ENCODE measurements around the gene MED12L.
"Not testable (repeated sequence)": the region's sequence is repeated elsewhere in the genome, so short reads cannot be mapped to it uniquely, and the experiment has no call there.

The MED12L gene

DNA sequence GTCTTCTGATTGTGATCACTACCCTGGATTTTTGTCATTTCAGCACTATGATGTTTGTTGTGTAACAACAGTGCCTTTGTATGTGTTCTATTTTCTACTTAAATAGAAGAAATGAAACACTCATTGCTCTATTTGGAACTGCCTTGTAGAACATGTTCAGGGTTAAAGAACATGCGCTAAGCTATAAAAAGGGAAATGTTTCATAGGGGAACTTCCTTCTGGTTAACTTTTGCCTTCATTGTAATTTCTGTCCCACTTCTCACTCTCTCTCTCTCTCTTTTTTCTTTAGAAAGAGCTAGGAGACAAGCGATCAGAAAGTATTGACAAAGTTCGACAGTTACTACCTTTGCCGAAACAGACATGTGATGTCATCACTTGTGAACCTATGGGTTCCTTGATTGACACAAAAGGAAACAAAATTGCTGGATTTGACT, 299.3 kb downstream of the MED12L start, which contains the start of gene P2RY12:
TSS of gene P2RY12 (minus strand) at position 13 of the 434 bp plus-strand sequence. CDS start 45,908 bp downstream, outside the sequence.
- DNase-seq: no peak

DNA sequence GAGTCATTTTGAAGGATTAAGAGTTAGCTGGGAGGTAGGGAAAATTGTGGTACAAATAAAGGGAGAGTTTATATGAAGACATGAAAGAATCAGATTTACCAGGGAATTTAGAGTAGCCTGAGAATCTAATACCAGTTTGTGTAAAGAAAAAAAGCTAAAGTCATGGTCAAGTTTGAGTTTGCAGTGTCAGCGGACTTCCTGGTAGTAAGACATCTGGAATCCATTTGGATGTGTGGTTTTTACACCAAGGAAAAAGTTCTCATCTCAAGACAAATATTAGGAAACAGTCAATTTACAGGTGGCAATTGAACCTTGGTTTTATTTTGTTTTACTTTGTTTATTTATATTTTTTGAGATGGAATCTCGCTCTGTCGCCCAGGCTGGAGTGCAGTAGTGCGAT, 300.6 kb downstream of the MED12L start:
- DNase-seq: no peak

DNA sequence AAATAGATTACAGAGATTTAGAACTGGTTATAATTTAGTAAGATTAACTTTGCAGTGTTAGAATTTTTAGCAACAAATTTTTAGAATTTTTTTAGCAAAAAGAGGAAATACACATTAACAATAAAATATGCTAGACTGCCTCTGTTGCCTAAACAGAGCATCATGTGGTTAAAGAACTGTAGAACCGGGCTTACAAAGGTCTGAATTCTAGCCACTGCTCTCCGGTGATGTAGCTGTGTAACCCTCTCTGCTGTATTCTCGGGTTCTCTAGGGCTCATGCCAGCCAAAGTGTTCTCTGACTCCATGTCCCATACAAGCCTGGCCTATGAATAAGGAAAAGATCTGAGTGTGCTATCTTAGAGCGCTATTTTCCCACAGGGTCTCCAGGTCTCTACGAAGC, 302.0 kb downstream of the MED12L start:
- DNase-seq: no peak

DNA sequence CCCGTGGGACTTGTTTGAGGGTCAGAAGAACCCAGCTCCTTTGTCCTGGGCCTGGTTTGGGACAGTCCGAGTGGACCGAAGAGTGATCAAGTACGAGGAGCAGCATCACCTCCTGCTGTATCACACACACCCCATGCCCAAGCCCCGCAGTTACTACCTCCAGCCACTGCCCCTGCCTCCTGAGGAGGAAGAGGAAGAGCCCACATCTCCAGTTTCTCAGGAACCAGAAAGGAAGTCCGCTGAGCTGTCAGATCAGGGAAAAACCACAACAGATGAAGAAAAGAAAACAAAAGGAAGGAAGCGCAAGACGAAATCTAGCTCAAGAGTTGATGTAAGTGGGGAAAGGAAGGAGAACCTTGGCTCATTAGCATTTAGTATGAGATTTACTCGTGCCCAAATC, 302.4 kb downstream of the MED12L start:
- DNase-seq: no peak

DNA sequence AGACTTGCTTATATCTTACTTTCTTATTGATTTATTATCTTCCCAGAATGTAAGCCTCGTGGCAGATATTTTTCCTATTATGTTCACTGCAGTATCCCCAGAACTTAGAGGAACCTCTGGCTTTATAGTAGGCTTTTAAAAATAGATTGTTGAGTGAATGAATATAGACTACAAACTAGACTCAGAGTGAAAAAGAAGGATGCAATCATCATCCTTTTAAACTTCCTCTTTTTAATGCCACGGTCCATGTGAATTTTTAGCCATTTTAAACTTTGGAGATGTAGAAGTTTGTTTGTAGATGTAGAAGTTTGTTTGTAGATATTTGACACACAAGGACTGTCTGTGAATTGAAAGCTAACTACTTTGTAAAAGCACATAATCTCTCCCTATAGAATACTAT, 306.3 kb downstream of the MED12L start:
- DNase-seq: no peak

DNA sequence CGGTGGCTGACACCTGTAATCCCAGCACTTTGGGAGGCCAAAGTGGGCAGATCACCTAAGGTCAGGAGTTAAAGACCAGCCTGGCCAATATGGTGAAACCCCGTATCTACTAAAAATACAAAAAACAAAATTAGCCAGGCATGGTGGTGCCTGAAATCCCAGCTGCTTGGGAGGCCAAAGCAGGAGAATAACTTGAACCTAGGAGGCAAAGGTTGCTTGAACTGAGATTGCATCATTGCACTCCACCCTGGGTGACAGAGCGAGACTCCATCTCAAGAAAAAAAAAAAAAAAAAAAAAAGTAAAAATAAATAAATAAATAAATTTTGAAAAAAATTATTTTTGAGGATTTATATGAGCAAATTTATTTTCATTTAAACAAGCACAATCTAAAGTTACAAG, 306.7 kb downstream of the MED12L start:
- not testable (repeated sequence) for DNase-seq

DNA sequence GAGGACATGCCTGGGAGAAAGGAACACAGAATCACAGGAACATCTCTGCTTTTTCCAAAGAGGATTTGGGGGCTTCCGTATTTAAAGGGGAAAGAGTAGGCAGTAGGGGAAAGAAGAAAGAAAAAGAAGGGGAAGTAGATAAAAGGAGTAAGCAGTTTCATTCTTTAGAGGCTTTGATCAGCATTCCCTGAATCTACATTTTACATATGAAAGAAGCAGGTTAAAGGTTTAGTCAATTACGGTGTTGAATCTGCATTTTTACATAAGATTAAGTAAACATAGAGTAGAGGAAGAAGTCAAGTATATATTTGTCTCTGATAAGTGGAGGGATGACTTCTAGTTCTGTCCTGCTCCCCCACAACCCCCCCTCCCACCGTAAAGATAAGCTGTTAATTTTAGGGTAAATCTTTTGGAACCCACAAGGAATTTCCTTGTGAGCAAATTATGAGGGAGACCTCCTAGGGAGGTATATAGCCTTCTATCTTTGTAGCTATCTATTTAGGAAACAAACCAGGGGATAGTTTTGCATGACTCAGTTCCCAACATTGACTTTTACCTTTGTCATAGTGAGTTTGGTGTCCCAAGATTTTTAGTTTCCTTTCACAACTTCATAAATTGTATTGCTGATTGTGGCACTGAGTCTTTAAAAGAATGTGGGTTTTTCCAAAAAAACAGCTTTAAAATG, 307.8 kb downstream of the MED12L start:
- DNase-seq: no peak

DNA sequence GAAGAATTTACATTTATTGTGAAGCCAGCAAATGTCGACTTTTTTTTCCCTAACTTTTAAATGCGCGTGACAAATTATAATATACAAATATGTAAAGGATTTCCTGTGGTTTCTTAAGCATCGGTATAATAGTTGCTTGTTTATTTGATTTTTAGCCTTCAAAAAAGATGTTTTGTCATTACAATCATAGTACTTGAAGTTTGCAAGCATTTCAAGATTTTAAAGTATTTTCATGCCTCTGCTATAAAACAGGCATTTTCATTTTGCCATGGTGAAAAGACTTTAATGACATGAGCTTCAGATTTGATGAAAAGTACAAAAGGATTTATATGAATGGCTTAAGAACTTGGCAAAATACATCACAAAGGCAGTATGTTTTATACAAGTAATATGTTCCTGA, 308.5 kb downstream of the MED12L start:
- DNase-seq: no peak

DNA sequence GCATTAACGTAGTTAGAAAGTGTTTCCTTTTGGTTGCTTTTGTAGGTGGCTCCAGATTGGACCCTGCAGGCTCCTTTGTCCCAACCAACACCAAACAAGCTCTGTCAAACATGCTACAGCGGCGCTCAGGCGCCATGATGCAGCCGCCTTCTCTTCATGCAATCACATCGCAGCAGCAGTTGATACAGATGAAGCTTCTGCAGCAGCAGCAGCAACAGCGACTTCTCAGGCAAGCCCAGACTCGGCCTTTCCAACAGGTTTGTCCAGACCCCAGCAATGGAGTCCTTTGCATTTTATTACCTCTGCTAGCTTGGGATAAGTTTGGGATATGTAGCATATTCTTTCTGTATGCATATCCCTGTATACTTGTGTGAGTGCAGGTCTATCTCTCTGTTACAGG, 309.1 kb downstream of the MED12L start:
- no peak for DNase-seq

DNA sequence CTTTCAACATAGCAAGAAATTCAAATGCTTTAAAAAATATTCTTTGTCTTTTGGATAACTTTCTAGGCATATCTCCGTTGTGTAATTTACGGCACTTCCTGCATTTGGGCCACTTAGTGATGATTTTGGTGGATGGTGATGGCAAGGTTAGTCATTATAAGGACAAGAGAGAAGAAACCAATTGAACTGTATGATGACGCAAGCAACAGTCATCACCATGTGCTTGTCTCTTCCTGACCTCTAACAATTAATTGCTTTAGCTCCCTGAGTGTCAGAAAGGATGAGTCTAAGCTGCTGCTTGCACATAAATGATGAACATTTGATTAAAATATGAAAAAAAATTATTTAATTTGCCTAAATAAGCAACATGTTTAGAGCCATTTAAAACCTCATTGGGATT, 310.3 kb downstream of the MED12L start:
- DNase-seq: no peak

DNA sequence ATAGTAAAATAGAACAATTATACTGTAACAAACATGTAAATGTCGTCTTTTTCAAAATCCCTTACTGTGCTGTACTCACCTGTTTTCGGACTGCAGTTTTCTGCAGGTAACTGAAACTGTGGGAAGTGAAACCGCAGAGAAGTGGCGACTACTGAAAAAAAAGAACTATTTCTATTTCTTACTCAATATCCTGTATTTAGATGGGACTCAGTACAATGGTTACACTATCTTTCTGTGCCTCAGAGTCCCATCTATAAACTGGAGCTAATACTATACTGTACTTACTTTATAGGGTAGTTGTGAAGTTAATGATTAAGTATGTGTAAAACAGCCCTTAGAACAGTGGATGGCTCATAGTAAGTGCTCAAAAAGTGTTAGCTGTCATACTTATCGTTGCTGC, 313.4 kb downstream of the MED12L start:
- no peak for DNase-seq

DNA sequence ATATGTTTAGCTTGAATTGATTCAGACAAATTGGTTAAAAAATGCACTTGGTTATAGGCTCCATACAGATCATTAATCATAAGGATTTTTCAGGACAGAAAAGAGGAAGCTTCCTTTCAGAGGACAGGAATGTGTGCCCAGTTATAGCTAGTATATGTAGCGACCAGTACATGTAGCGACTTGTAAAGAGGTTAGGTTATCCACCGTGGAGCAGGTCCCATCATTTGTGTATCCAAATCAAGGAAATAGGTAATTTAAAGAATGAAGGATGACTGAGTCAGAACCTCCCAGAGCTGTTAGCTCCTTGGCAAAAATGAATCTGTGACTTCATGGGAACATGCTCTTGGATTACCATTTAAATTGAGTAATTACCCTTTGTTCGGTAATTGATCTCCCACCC, 314.9 kb downstream of the MED12L start:
- no peak for DNase-seq

DNA sequence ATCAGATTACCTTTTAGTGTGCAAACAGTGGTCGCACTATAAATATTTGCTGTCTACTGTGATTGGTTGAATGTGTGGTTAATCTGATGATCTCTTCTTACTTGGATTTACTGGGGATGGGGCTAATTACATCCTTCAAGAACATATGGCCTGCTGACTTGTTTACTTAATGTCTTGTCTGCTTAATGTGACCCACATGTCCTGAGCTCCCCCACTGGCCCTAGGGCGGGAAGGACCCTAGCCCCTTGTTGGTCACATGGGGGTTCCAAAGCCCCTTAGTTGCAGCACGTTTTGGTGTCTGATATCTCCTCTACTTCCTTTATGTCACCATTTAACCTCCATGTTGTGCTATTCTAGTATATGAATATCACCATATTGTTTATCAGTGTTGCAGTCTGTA, 316.9 kb downstream of the MED12L start:
- no peak for DNase-seq

DNA sequence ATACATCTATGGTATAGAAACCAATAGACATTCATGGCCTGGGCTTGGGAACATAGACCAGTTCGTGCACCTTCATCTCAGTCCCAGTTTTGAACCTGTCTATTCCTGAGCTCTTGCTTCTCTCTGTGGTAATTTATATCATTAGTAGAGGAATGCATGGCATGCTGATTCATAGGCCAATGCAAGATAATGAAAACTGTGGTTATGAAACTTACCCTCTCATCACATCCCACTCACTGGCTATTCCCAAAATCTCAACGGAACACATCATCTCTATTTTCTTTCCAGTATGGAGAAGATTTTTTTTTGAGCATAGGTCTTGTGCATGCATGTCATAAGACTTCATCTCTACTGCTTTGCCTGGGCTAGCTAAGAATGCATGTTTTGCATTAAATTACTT, 317.8 kb downstream of the MED12L start:
- no peak for DNase-seq

DNA sequence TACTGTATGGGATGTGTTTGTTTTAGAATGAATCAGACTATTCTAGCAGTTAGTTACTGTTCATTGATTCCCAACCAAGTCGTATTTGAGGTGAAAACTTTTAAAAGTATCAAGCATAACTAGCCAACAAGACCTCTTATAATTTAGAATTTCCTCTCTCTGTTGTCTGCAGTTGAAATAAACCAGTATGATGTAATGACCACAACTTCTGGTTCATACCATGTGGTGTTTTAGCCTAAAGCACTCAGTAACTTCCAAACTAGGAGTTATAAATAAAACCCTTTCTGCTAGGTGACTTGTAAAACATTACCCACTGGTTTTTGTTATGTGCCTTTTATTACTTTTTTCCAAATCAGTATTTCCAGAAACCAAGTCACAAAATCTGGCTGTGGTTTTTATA, 318.9 kb downstream of the MED12L start:
- DNase-seq: no peak

DNA sequence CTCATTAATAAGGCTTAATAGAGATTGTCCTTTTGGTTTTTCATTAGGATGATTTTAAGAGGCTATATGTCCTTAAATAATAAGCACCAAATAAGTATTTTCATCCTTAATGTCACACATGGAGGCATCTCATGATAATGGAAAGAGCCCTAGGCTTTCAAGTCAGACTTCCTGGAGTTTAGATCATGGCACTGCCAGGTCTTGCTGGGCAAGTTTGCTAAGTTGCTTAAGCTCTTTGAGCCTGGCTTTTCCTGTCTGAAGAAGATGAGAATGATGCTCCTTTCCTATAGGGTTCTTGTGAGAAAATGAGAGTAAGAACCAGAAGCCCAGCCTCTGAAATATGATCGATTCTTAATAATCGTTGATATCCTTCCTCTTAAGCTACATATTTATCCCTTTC, 322.5 kb downstream of the MED12L start:
- DNase-seq: no peak

DNA sequence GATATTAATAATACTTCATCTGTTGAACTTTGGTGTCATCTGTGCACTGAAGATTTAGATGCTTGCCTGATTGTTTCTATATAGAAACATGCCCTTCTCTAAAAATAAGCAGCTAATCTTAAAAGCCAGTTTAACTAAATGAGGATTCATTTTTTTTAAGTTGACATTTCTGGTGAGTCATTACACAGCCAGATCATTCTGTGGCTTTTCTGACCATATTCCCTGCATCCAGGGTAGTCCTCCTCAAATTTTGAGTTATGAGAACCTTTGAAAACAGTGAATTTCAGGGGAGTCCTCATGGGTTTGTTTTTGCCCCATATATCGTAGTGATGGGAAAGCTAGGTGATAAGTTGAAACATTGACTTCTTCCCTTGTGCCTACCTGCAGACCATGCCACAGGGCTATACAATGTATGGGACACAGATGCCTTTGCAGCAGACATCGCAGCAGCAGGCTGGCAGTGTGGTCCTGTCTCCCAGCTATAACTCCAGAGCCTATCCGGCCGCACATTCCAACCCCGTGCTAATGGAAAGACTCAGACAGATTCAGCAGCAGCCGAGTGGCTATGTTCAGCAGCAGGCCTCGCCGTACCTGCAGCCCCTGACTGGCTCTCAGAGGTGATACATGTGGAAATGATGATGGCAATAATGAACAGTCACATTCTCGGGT, 325.6 kb downstream of the MED12L start:
- DNase-seq: no peak

DNA sequence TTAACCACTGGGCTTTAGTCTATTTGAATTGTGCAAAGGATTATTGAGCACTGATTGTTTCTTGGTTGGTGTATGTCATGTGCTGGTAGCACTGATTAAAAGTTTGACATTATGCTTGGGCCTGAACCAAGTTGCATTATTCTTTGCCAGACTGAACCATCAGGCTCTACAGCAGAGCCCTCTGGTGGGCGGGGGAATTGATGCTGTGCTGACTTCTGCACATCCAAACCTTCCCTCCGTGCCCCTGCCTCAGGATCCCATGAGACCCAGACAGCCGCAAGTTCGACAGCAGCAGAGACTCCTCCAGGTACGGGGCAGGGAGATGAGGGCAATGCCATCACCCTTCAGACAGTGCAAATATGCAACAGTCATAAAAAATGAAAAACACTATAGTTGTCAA, 327.5 kb downstream of the MED12L start:
- DNase-seq: no peak

DNA sequence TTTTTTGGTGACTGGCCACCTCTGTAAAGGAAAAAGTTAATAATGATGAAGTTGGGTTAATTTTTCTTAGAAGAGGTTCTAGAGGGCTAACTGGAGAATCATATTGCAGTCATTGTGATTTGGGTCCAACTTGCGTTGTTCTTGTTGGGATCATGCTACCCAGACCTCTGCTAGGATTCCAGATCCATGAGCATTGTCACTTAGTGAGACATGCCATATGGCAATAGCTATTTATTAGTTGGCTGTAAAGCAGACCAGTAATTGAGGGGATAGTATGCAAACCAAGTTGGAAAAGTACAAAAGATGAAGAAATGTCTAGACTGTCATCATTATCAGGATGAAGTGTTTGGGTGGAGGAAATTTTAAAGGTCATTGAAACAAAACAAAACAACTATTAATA, 329.8 kb downstream of the MED12L start:
- DNase-seq: no peak

DNA sequence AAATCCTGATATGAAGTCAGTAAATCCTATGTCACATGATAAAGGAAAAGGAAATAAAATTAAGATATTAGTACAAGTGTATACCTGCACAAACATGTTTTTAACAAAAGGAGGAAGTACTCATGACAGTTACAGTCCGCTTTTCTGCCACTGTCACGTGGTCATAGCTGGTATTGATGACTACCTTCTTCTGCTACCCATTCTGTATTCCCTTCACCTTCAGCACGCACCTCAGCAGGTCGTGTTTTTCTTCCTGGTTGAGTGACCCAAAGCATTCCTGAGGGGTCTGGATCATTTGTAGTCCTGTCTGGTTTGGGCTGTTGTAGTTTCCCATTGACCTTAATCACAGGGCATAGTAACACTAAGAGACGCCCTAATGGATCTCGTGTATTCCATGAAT, 334.3 kb downstream of the MED12L start:
- DNase-seq: no peak

DNA sequence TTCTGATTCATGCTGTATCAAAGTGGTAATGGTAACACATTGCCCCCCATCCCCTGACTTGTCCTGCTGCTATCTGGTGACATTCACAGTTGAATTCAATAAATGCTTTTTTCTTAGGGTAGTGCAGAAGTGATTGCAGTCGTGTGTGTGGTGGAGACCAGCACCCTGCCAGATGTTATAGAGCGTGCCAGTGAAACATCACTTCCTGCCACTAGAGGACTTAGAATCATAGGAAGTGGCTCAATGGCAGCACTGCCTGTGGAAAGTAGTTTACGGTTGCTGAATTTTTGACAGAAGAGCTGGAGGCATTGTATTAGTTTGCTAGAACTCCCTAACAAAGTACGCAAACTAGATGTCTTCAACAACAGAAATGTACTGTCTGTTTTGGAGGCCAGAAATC, 336.5 kb downstream of the MED12L start:
- no peak for DNase-seq

DNA sequence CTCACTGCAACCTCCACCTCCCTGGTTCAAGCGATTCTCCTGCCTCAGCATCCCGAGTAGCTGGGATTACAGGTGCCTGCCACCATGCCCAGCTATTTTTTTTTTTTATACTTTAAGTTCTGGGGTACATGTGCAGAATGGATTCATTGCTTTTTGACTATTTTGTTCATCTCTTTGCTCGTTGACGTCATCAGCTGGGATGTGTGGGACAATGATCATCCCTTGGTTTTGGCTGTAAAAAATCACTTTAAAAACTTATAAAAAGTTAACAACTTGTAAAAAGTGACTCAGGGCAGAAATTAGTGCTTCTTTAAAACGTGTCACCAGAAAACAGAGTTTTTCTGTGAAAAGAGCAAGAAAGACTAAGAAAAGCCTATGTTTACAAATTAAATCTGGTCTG, 337.6 kb downstream of the MED12L start:
- DNase-seq: no peak

DNA sequence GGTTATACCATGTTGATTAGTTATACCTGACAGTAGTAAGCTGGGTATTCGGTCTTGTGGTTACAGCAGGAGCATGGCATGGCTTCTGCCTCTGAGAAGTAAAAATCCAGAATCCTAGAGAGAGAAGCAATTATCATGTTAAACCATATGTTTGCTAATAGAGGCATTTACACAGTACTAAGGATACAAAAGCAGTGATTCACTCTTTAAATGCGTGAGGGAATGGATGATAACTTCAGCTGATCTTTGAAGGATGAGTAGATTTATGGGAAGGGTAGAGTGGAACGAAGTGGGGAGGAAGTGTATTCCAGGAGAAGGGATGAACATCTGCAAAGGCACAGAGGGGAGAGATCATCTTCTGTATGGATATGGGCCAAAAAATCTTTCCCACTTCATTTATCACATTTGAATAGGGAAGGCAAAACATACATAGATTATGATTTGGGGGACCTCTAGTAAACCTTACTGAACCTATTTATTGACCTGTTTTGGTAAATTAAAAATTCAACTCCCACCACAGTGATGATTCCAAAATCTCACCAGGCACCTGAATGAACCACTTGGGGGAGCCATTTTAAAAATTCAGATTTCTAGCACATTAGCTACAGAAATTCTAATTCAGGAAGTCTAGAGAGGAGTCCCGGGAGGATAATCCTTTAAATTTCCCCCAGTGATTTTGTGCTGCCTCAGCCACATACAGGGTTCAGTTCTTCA, 340.3 kb downstream of the MED12L start:
- no peak for DNase-seq

DNA sequence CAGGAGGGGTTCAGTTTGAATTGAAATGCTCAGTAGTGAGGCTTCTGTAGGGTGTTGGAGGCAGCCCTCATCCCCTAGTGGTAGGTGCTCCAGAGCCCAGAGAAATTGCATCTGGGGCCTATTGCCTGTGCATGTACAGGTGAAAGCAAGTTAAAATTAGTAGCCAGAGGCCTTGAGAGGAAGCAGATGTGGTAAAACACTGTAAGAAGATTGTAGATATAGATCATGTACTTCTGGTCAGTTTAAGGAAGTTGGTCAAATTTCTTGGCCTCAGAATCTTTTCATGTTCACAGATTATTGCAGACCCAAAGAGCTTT, 340.8 kb downstream of the MED12L start:
- no peak for DNase-seq
